Hematopoietic multipotent progenitor cell treated with erythropoietin and hydrocortisone succinate and interleukin-3 and kit ligand, for 4 days (in vitro differentiated cells): ENCODE results near the gene DENND5A.
"Not testable (repeated sequence)": the region's sequence is repeated elsewhere in the genome, so short reads cannot be mapped to it uniquely, and the experiment has no call there.

Source experiments
- DNase-seq: peaks from one replicate; pipeline ENCODE4 v3.0.0-alpha.2; 2015

The DENND5A gene

DNA sequence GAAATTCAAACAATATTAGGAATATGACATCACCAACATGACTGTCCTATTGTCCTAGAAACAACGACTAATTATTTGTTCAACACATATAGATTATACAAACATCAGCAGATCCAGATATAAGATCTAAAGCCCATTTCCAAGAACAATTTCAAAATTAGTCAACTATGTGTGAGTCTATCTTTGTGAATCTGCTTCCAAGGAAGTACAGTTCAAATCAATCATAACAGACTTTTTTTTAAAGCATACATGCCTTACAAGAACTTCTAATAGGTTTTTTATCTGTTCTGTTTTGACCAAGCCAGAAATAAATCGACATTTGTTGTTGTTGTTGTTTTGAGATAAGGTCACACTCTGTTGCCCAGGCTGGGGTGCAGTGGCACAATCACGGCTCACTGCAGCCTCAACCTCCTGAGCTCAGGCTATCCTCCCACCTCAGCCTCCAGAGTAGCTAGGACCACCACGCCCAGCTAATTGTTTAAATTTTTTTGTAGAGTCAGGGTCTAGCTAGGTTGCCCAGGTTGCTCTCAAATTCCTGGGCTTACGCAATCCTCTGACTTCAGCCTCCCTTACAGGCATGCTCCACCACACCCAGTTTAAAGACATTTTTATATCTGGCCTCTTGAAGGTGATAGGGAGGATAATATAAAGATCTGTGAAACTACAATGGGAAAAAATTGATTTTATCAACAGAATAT, 54.8 kb downstream of the DENND5A start:
- DNase-seq = no peak

DNA sequence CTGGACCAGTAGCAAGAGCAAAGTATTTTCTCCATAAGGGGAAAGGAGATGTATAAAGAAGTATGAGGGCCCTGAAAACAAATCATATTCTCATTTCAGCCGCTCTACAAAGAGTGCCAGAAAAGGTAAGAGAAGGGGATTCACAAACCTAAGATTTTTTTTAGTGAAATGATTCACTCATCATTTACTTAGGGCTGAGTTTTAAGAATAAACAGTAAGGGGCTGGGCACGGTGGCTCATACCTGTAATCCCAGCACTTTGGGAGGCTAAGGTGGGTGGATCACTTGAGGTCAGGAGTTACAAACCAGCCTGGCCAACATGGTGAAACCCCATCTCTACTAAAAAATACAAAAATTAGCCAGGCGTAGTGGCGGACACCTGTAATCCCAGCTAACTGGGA, 55.5 kb downstream of the DENND5A start:
- not testable (repeated sequence) for DNase-seq

DNA sequence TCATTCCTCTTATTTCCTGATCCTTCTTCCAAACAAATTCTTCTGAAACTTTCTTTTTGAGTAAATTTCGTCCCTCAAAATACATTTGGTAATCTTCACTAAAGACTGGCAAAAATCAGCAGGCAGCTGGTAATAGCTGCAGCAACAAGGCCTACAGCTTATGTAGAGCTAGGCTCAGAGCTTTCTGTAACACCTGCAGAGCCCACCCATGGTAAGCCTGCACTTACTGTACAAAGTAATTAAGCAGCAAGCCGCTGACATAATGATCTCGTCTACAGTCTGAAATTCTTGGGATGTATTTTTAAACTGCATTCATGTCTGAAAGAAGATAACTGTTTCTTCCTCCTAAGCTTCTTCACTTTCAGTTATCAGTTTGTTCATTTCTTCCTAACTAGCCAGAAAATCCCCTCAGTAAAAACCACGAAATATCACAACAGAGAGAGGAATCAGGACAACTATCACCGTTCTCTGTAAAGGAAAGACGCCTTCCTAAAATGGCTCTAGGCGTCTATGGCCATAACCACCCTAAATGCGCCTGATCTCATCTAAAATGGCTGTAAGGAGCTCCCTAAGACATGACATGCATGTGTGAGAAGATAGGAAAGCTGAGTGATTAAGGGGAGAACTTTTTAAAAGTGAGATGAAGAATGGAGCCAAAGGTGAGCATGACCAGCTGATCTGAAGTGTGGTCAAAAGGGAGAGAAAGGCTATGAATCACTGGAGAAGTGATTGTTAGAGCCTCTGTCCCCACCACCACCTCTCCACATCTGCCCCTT, 56.2 kb downstream of the DENND5A start:
- DNase-seq = peak; percentile 12

DNA sequence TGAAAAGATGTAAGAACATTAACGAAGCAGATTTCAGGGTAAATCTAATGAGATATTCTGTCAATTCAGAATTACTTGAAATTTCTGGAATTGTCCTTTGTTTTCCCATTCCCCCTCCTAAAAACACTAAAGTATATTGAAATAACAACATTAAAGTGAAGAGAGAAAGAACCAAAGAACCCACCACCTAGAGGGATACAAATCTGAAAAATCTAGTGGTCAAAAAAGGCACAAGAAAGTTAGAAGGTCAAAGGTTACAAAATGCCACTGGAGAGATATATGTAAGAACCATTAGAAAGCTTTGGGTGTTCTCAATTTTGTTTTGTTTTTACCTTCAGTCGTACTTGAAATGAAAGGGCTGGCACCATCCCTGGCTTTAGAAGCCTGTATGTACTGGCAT, 57.9 kb downstream of the DENND5A start:
- no peak for DNase-seq

DNA sequence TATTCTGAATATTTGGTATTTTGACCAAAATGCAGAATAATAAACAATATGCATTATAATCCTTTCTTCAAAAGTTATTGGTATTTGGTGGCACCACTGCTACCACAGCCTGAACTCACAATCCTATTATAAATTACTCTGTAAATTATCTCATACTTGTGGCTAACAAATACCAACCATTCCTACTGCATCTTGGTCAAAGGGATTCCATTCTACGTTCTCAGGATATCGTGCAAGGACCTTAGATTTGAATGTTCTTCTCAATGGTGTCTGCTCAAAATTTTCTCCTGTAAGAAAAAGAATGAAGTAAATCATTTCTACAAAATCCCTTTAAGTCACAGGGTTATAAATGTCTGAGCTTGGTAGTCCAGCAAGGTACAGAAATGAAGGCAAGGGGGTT, 58.7 kb downstream of the DENND5A start:
- no peak for DNase-seq

DNA sequence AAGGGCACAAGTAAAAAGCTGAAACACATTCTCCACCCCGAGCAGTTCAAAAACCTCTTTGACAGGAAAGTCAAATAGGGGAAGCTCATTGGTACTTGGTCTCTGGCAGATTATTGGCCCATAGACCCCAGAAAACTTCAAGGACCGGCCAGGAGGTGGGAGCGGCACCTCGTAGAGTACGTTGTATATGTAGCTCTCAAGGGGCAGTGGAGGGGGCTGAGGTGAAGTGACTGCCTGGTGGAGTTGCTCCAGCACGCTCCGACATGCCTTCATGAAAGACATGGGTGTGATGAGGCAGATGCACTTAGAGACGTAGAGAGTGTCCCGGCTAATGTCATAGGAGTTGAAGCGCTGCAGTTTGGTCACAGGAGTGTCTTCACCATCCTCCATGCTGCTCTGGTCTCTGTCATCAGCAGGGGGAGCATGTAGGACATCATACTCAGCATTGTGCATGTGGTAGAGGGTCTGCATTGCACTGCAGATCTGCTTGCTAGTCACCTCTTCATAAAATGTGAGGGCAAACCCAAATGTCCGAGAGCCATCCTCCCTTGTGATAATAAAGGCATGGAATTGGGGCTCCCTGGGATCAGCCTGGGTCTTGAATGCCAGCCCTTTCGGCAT, 61.3 kb downstream of the DENND5A start:
- DNase-seq = peak; percentile 44

DNA sequence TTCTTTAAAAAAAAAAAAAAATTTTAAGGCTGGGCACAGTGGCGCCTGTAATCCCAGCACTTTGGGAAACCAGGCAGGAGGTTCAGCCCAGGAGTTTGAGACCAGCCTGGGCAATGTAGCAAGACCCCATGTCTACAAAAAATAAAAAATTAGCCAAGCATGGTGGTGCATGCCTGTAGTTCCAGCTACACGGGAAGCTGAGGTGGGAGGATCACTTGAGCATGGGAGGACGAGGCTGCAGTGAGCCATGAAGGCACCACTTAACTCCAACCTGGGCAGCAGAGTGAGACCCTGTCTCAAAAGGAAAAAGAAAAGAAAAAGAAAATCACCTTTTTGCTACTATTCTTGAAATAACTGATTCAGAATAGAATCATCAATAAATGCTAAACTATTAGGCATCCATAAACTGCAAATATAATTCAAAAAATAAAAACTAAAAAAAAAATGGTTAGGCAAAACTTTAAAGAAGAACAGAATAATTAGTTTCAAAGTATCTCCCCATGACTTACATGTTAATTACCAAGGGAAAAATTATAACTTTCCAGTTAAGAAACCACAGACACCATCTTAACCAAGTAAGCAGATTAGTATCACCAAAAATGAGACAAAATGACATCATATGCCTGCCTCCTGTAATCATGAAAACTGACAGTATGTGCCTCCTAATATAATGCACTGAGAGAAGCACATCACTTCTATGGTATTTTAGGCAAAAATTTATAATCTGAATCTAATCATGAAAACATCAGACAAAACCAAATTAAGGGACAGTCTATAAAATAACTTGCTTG, 63.6 kb downstream of the DENND5A start:
- peak; percentile 34 for DNase-seq

DNA sequence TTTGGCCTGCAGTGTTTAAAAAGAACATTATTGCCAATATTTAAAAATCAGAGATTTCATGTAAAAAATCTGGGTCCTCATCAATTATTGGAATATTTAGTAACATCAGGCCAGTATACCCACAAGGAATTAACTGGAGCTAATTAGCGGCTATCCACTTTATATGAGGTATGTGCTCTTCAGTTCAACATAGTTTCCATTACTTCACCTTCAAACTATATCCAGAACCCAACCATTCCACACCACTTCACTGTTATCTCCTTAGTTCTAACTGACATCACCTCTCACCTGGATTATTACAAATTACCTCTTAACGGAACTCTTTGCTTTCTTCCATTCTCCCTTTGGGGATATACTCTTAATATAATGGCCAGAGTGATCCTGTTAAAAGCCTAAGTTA, 64.7 kb downstream of the DENND5A start:
- no peak for DNase-seq

DNA sequence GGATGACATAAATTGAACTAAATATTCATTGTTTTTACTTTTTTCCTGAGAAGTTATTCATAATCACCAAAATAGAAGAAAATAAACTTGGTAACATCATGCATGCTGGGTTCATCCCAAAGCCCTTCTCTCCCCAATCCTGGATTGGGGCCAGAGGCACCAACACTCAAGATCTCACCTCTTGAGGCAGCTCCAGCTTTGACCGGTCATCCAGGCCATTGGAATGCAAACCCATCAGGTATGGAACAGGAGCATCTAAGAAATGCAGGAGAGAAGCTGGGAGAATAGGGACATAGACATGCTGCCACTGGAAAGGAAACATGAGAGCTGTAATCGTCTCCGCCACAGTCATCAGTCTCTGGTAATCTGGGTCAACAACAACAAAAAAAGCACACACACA, 71.8 kb downstream of the DENND5A start:
- DNase-seq = no peak

DNA sequence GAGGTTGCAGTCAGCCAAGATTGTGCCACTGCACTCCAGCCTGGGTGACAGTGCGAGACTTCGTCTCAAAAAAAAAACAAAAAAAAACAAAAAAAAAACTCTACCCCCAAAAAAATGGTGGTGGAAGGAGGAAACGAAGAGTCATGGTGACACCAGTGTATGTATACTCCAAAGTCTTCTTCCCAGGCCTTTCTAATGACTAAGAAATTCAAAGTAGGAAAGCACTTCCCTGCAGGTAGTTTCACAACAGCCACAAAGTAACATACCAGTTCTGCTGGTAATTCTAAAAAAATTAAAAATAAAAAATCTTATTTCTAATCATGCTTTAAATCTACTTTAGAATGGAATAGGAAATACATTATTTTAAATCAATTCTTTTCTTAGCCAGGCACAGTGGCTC, 72.6 kb downstream of the DENND5A start:
- no peak for DNase-seq

DNA sequence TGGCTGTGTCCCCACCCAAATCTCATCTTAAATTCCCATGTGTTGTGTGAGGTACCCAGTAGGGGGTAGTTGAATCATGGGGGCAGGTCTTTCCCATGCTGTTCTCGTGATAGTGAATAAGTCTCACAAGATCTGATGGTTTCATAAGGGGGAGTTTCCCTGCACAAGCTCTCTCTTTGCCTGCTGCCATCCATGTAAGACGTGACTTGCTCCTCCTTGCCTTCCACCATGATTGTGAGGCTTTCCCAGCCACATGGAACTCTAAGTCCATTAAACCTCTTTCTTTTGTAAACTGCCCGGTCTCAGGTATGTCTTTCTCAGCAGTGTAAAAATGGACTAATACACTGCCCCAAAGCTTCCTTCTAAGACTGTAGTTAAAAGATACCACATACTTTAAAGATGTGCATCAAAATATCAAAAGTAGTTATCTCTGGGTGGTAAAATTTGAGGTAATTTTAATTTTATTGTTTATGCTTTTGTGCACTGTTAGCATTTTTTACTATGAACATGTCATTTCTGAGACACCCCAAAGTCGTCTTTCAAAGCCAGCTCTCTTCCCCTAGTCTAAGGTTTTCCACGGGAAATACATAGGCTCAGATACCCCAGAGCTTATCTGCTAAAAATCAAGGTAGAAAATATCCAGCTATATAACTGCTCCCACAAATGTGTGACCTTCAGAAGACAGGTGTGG, 74.7 kb downstream of the DENND5A start:
- DNase-seq = not testable (repeated sequence)

DNA sequence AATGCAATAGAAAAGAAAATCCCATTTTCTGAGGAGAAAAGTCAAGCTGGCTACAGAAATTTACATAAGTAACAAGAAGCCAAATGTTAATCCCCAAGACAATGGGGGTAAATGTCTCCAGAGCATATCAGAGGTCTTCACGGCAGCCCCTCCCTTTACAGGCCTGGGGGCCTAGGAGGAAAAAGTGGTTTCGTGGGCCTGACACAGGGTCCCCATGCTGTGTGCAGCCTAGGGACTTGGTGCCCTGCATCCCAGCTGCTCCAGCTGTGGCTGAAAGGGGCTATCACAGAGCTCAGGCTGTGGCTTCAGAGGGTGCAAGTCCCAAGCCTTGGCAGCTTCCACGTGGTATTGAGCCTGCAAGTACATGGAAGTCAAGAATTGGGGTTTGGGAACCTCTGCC, 76.3 kb downstream of the DENND5A start:
- DNase-seq = not testable (repeated sequence)

DNA sequence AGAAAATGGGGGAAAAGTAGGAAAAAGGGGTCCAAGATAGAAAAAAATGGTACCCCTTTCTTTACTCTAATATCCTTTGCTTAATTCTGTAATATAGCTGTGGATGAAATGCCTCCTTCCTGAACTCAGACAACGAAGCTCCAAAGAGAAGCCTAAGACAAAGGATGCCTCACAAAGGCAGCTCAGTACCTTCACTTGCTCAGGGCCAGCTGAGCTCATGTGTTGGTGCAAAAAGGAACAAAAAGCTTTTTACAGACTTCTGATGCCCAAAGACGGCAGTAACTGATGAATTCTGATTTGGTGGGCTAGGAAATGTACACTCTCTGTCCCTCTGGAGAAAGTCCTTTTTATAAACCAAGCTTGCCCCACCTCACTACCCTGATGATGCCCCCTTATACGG, 77.5 kb downstream of the DENND5A start:
- DNase-seq = no peak

DNA sequence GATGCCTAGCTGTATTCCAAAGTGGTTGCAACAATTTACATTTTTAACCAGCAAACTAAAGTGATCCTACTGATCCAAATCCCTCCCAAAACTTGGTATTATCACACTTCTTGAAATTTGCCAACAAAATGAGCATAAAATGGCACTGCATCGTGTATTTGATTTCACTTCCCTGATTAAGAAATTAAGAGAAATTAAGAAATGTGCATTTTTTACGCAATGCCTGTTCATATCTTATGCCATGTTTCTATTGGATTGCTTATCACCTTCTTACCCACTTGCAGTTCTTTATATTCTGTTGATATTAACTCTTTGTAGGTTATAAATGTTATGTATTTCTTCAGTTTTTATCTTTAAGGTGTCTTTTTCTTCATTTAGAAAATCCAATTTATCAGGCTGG, 80.6 kb downstream of the DENND5A start:
- DNase-seq = no peak

DNA sequence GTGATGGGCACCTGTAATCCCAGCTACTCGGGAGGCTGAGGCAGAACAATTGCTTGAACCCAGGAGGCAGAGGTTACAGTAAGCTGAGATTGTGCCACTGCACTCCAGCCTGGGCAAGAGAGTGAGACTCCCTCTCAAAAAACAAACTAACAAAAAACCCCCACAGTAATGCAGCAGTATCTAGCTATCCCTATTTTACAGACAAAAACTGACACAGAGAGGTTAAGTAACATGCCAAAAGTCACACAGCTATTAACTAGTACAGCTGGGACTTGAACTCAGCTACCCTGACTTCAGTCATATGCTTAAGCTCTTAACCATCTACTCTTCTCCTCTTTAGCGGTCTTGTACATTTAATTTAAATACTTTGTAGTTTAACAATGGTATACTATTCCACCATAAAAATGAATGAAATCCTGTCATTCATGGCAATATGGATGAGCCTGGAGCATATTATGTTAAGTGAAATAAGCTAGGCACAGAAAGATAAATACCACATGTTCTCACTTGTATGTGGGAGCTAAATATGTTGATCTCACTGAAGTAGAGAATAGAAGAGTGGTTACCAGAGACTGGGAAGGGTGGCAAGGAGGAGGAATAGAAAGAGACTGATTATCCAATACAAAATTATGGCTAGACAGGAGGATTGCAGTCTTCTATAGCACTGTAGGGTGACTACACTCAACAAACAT, 82.8 kb downstream of the DENND5A start:
- no peak for DNase-seq

DNA sequence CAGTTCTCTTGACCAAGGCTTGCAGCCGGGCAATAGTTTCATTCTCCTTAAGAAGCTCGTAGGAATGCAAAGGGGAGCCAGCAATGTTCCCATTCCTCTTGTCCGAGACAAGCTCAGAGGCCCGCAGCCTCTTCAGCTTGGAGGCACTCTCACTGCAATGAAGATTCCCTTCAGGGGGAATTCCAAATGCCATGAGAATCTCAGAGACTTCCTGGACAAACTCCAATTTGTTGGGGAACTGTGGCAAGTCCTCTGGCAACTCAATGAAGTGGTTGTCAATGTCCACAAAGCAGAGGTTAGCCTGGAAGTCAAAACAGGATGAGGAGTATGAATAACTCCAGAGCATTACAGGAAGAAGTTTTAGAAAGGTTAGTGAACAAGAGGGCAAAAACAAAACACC, 84.4 kb downstream of the DENND5A start:
- no peak for DNase-seq

DNA sequence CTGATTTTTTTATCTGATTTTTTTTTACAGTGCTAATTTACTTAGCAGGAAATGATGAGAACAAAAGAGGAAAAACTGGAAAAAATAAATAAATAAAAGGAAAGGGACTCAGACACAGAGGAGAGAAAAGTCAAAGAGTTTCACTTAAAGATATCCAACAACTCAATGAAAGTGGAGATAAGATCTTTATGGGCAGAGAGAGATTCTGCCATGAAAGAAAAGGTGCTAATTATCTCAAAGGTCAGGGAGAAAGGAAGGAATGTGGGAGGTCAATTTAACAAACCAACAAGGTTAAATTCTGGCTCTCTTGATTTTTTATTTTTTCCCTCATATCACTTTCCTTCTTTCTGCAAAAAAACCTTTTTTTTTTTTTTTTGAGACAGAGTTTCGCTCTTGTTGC, 86.0 kb downstream of the DENND5A start:
- DNase-seq = no peak

DNA sequence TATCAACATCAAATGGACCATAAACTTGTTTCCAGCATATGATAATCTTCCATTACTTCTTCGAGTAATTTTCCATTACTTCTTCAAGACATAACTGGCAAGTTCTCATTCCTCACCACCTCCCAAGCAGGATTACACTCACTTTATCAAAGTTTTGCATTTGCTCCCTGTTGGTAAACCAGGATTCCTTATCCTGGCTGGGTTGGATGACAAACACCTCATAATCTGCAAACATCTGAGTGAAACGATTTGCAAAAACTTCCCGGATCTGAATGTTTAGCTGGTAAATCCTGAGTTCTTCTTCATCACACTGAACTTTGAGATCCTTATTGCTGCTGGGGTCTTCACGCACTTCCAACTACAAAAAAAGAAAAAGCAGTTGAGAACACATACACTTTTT, 86.4 kb downstream of the DENND5A start:
- DNase-seq = no peak

DNA sequence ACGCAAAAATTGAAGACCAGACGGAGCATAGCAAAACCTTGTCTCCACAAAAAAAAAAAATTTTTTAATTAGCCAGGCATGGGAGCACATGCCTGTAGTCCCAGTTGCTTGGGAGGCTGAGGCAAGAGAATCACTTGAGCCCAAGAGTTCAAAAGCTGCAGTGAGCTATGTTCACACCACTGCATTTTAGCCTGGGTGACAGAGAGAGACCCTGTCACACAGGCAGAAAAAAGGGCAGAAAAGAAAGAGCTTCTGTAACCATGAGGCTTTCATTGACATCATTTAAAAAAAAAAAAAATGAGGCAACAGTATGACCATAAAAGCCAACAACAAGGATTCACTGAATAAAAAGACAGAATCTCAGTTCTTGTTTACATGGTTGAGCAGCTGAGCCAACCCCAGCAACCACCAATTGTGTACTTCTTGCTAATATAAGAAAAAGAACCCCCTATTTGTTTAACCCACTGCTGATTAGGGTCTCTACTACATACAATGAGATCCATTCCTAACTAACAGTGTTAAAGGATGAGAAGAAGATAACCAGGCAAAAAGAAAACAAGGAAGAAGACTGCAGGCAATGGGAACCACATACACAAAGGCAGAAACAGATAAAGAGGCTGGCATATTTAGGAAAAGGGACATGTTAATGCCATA, 87.6 kb downstream of the DENND5A start:
- DNase-seq = no peak

DNA sequence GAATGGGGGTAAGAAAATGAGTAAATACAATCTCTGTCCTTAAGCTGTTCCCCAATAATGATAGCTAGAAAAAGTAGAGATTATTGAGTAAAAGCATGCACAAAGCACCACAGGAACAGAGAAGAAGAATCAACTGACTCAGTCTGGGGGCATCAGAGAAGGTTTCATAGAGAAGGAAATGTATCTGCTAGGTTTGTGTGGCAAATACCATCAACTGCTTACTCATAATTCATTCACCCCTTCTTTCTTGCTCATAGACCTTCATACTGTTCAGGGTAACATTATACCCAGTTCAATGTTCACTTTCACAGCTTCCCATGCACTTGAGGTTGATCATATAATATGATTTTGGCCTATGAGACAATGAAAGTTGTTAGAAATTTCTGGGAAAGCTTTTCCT, 88.6 kb downstream of the DENND5A start:
- DNase-seq = no peak

DNA sequence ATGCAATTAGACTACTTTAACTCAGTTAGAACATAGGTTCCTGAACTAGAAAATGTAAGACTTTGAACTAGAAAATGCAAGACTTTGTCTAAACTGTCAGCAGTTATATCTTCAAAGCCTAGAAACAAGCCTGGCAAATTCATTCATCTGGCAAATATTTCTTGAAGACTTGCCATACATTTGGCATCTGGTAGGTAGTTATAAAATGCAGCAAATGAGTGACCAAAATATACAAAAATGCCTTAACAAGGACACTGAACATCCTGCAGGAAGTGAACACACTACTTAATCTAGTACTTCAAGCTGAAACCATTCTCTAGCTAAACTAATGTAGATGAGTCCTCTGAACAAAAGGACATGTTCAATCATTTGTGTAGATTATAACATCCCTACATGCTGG, 89.0 kb downstream of the DENND5A start:
- no peak for DNase-seq

DNA sequence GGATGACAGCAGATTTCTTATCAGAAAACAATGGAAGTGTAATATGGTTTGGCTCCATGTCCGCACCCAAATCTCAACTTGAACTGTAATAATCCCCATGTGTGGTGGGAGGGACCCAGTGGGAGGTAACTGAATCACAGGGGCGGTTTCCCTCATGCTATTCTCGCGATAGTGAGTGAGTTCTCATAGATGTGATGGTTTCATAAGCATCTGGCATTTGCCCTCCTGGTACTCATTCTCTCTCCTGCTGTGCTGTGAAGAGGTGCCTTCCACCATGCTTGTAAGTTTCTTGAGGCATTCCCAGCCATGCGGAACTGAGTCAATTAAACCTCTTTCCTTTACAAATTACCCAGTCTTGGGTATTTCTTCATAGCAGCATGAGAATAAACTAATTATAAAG, 92.8 kb downstream of the DENND5A start:
- no peak for DNase-seq
